Effector memory CD8-positive, alpha-beta T cell (primary cell): ENCODE measurements around the gene FBXO46.
"Not testable (repeated sequence)": the region's sequence is repeated elsewhere in the genome, so short reads cannot be mapped to it uniquely, and the experiment has no call there.

ENCODE experiments used
- ATAC-seq: fragments of 150-1000 bp; cut with Tn5 transposase; replicated peaks from 2 replicates; pipeline ENCODE4 v1.10.0; 2021; ENCODE audit warnings: mild to moderate bottlenecking, moderate library complexity
- DNase-seq, 3 experiments: peaks; one replicate each; pipeline ENCODE4 v3.0.0; 2021
- H3K27ac Mint-ChIP-seq, 2 donors: one replicate each; pipeline ENCODE4 v1.8.0; 2022; ENCODE audit warnings: mild to moderate bottlenecking in 2 of 2, mixed read lengths in 2 of 2, moderate library complexity in 2 of 2
- H3K27me3 Mint-ChIP-seq, 2 donors: one replicate each; pipeline ENCODE4 v1.8.0; 2022; ENCODE audit warnings: mixed read lengths in 2 of 2
- H3K36me3 Mint-ChIP-seq: one replicate; pipeline ENCODE4 v1.8.0; 2022; ENCODE audit warnings: mild to moderate bottlenecking, moderate library complexity, mixed read lengths; ENCODE audit not compliant: insufficient read depth
- H3K4me1 Mint-ChIP-seq, 2 donors: one replicate each; pipeline ENCODE4 v1.8.0; 2022; ENCODE audit warnings: low read depth in 2 of 2, mixed read lengths in 2 of 2
- H3K4me3 Mint-ChIP-seq, 2 donors: one replicate each; pipeline ENCODE4 v1.8.0; 2022; ENCODE audit warnings: mild to moderate bottlenecking in 2 of 2, mixed read lengths in 2 of 2, moderate library complexity in 2 of 2
- H3K9me3 Mint-ChIP-seq, 2 donors: one replicate each; pipeline ENCODE4 v1.8.0; 2022; ENCODE audit warnings: mixed read lengths in 2 of 2

The FBXO46 gene

GRCh38 chr19:45739498-45740439 lies 9.1 kb upstream of the FBXO46 start:
- no peak overlapping the region for H3K4me3 Mint-ChIP-seq
- H3K27me3 Mint-ChIP-seq = peaks cover 0 to 29% of the 10 kb centered on the region in 2 donors
- H3K4me1 Mint-ChIP-seq = no peaks in the 10 kb centered on the region
- no peak overlapping the region for H3K27ac Mint-ChIP-seq
- no peaks in the 10 kb centered on the region for H3K9me3 Mint-ChIP-seq
- H3K36me3 Mint-ChIP-seq = peaks cover 3% of the 10 kb centered on the region
- DNase-seq (no peak), ATAC-seq (no peak)

GRCh38 chr19:45733160-45733810 lies 2.6 kb upstream of the FBXO46 start, which contains the start of gene MEIOSIN:
Gene MEIOSIN, plus strand, starts transcription at chr19:45733439. Its CDS starts 1,938 bp downstream, at chr19:45735377.
- Mint-ChIP-seq H3K36me3 (peaks cover 13% of the 10 kb centered on the region), H3K4me3 (no peak within 1 kb of the TSS), H3K9me3 (no peaks in the 10 kb centered on the region), H3K4me1 (peaks cover 17 to 24% of the 10 kb centered on the region in 2 donors), H3K27me3 (peaks cover 0 to 6% of the 10 kb centered on the region in 2 donors), H3K27ac (peak within 1 kb of the TSS; percentile 22 to 32)
- no peak for ATAC-seq
- DNase-seq = no peak

GRCh38 chr19:45729800-45730290 lies 851 bp downstream of the FBXO46 start:
- H3K9me3 Mint-ChIP-seq = no peaks in the 10 kb centered on the region
- H3K36me3 Mint-ChIP-seq = peaks cover 18% of the 10 kb centered on the region
- DNase-seq = no peak
- peak overlapping the region; percentile 90 to 96 for H3K4me3 Mint-ChIP-seq
- H3K27ac Mint-ChIP-seq = peak overlapping the region; percentile 95 to 96
- peaks cover 27 to 28% of the 10 kb centered on the region in 2 donors for H3K4me1 Mint-ChIP-seq
- ATAC-seq = no peak
- no peaks in the 10 kb centered on the region for H3K27me3 Mint-ChIP-seq

GRCh38 chr19:45728683-45729082 lies 2.0 kb downstream of the FBXO46 start:
- Mint-ChIP-seq H3K27ac (peak overlapping the region; percentile 29 to 47), H3K4me3 (peak overlapping the region in 1 of 2 donors; percentile 45), H3K36me3 (peaks cover 18% of the 10 kb centered on the region), H3K4me1 (peaks cover 27 to 32% of the 10 kb centered on the region in 2 donors)
- H3K27me3 Mint-ChIP-seq, DNase-seq, H3K9me3 Mint-ChIP-seq, ATAC-seq: not testable (repeated sequence)

- not testable (repeated sequence) for ATAC-seq, H3K4me3 Mint-ChIP-seq, H3K9me3 Mint-ChIP-seq, DNase-seq, H3K27me3 Mint-ChIP-seq
- Mint-ChIP-seq H3K27ac (peak overlapping the region in 1 of 2 donors; percentile 23), H3K36me3 (peaks cover 34% of the 10 kb centered on the region), H3K4me1 (peaks cover 18 to 29% of the 10 kb centered on the region in 2 donors)
Observed at GRCh38 chr19:45720065-45720464, 10.6 kb downstream of the FBXO46 start.

GRCh38 chr19:45717983-45718650 lies 12.6 kb downstream of the FBXO46 start:
- H3K27ac Mint-ChIP-seq = peak overlapping the region; percentile 81 to 95
- no peak for ATAC-seq
- no peaks in the 10 kb centered on the region for H3K27me3 Mint-ChIP-seq
- DNase-seq = no peak
- H3K36me3 Mint-ChIP-seq = peaks cover 34% of the 10 kb centered on the region
- H3K4me3 Mint-ChIP-seq = peak overlapping the region; percentile 95 to 96
- no peaks in the 10 kb centered on the region for H3K9me3 Mint-ChIP-seq
- peaks cover 20 to 25% of the 10 kb centered on the region in 2 donors for H3K4me1 Mint-ChIP-seq

- peak overlapping the region; percentile 95 to 96 for H3K4me3 Mint-ChIP-seq
- DNase-seq (peak; percentile 95 to 96 (median 96)), ATAC-seq (peak; percentile 96)
- peaks cover 20 to 25% of the 10 kb centered on the region in 2 donors for H3K4me1 Mint-ChIP-seq
- H3K27me3 Mint-ChIP-seq = no peaks in the 10 kb centered on the region
- peaks cover 29% of the 10 kb centered on the region for H3K36me3 Mint-ChIP-seq
- no peaks in the 10 kb centered on the region for H3K9me3 Mint-ChIP-seq
- H3K27ac Mint-ChIP-seq = peak overlapping the region; percentile 81 to 95
Observed at GRCh38 chr19:45717131-45717982, 13.3 kb downstream of the FBXO46 start.

- peaks cover 20 to 25% of the 10 kb centered on the region in 2 donors for H3K4me1 Mint-ChIP-seq
- peak in 1 of 3 experiments; percentile 14 for DNase-seq
- peaks cover 24% of the 10 kb centered on the region for H3K36me3 Mint-ChIP-seq
- H3K9me3 Mint-ChIP-seq = no peaks in the 10 kb centered on the region
- H3K4me3 Mint-ChIP-seq = peak overlapping the region; percentile 95 to 96
- peak overlapping the region; percentile 81 to 95 for H3K27ac Mint-ChIP-seq
- no peak for ATAC-seq
- H3K27me3 Mint-ChIP-seq = no peaks in the 10 kb centered on the region
Observed at GRCh38 chr19:45716359-45717130, 14.2 kb downstream of the FBXO46 start.

GRCh38 chr19:45715139-45715538 lies 15.6 kb downstream of the FBXO46 start:
- Mint-ChIP-seq H3K9me3 (no peaks in the 10 kb centered on the region), H3K27me3 (no peaks in the 10 kb centered on the region), H3K4me3 (no peak overlapping the region), H3K36me3 (peaks cover 23% of the 10 kb centered on the region), H3K4me1 (peaks cover 21 to 29% of the 10 kb centered on the region in 2 donors), H3K27ac (no peak overlapping the region)
- DNase-seq (no peak), ATAC-seq (no peak)

- DNase-seq = no peak
- Mint-ChIP-seq H3K27ac (no peak overlapping the region), H3K9me3 (no peaks in the 10 kb centered on the region), H3K4me1 (peaks cover 18 to 23% of the 10 kb centered on the region in 2 donors), H3K4me3 (no peak overlapping the region), H3K36me3 (peaks cover 21% of the 10 kb centered on the region), H3K27me3 (no peaks in the 10 kb centered on the region)
- no peak for ATAC-seq
Observed at GRCh38 chr19:45713141-45713540, 17.6 kb downstream of the FBXO46 start.

- Mint-ChIP-seq H3K27me3 (no peaks in the 10 kb centered on the region), H3K36me3 (peaks cover 21% of the 10 kb centered on the region)
- no peak for ATAC-seq
Observed at GRCh38 chr19:45712699-45713067, 18.0 kb downstream of the FBXO46 start.

More at GRCh38 chr19:45712699-45713067, 18.0 kb downstream of the FBXO46 start:
- Mint-ChIP-seq H3K27ac (no peak overlapping the region), H3K4me1 (peaks cover 18 to 21% of the 10 kb centered on the region in 2 donors), H3K9me3 (no peaks in the 10 kb centered on the region), H3K4me3 (no peak overlapping the region)
- no peak for DNase-seq
